Measurements from ENCODE around the gene CDPF1. TPM values are rescaled to one million over a fixed set of nuclear protein-coding genes. Genes with fewer than 3 reads are reported as not detected.

Gene CDPF1
- total and polyA plus RNA-seq, 2 of the 13 experiments (the other 11 are each of a cell fraction or from before 2014, with no cell fraction given), result 5.2 to 8.1 TPM

DNA sequence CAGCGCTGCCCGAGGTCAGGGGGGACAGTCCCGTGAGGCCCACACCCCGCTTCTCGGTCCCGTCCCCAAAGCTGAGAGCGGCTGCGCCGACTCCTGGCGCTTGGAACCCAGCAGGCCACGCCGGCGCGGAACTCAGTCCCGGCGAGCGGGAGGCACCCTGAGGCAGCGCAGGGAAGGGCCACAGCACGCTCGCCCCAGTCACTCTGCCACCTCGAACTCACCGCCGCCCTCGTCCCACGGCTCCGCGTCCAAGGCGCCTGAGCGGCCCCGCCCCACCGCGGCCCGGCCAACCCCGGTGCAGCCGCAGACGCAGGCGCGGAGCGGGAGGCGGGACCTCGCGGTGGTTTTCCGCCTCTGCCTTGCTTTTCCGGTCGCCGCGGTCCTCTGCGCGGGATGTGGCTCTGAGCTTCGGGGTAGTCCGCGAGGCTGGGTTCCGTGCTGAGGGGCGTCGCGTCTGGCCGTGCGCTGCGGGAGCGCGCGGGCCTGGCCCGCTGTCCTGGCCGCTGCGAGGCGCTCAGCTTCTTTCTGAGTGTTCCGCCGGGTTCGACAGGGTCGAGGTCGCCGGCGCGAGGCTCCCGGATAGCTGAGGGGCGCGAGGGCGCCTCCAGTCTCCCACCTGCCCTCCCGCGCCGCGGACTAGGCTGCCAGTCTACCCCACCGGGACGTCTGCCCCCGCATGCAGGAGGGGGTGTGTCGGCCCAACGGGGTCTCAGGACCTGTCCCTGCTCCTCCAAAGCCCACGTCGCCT is at the start of gene CDPF1 (continued):
- TF ChIP-seq, protein P1, sequence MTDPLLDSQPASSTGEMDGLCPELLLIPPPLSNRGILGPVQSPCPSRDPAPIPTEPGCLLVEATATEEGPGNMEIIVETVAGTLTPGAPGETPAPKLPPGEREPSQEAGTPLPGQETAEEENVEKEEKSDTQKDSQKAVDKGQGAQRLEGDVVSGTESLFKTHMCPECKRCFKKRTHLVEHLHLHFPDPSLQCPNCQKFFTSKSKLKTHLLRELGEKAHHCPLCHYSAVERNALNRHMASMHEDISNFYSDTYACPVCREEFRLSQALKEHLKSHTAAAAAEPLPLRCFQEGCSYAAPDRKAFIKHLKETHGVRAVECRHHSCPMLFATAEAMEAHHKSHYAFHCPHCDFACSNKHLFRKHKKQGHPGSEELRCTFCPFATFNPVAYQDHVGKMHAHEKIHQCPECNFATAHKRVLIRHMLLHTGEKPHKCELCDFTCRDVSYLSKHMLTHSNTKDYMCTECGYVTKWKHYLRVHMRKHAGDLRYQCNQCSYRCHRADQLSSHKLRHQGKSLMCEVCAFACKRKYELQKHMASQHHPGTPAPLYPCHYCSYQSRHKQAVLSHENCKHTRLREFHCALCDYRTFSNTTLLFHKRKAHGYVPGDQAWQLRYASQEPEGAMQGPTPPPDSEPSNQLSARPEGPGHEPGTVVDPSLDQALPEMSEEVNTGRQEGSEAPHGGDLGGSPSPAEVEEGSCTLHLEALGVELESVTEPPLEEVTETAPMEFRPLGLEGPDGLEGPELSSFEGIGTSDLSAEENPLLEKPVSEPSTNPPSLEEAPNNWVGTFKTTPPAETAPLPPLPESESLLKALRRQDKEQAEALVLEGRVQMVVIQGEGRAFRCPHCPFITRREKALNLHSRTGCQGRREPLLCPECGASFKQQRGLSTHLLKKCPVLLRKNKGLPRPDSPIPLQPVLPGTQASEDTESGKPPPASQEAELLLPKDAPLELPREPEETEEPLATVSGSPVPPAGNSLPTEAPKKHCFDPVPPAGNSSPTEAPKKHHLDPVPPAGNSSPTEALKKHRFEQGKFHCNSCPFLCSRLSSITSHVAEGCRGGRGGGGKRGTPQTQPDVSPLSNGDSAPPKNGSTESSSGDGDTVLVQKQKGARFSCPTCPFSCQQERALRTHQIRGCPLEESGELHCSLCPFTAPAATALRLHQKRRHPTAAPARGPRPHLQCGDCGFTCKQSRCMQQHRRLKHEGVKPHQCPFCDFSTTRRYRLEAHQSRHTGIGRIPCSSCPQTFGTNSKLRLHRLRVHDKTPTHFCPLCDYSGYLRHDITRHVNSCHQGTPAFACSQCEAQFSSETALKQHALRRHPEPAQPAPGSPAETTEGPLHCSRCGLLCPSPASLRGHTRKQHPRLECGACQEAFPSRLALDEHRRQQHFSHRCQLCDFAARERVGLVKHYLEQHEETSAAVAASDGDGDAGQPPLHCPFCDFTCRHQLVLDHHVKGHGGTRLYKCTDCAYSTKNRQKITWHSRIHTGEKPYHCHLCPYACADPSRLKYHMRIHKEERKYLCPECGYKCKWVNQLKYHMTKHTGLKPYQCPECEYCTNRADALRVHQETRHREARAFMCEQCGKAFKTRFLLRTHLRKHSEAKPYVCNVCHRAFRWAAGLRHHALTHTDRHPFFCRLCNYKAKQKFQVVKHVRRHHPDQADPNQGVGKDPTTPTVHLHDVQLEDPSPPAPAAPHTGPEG (CRISPR knock-in tag; IDR thresholded peaks at IDR 0.05), result peak; percentile 95
- TF ChIP-seq, protein P2, sequence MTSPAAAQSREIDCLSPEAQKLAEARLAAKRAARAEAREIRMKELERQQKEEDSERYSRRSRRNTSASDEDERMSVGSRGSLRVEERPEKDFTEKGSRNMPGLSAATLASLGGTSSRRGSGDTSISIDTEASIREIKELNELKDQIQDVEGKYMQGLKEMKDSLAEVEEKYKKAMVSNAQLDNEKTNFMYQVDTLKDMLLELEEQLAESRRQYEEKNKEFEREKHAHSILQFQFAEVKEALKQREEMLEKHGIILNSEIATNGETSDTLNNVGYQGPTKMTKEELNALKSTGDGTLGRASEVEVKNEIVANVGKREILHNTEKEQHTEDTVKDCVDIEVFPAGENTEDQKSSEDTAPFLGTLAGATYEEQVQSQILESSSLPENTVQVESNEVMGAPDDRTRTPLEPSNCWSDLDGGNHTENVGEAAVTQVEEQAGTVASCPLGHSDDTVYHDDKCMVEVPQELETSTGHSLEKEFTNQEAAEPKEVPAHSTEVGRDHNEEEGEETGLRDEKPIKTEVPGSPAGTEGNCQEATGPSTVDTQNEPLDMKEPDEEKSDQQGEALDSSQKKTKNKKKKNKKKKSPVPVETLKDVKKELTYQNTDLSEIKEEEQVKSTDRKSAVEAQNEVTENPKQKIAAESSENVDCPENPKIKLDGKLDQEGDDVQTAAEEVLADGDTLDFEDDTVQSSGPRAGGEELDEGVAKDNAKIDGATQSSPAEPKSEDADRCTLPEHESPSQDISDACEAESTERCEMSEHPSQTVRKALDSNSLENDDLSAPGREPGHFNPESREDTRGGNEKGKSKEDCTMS (CRISPR knock-in tag; conservative IDR thresholded peaks at IDR 0.05), result no peak
- 0 out of 2 replicates have a peak, but pooled peaks have one; percentile 33 for TF ChIP-seq JUND (CRISPR knock-in tag; IDR thresholded peaks at IDR 0.05)
- TF ChIP-seq, protein P3, sequence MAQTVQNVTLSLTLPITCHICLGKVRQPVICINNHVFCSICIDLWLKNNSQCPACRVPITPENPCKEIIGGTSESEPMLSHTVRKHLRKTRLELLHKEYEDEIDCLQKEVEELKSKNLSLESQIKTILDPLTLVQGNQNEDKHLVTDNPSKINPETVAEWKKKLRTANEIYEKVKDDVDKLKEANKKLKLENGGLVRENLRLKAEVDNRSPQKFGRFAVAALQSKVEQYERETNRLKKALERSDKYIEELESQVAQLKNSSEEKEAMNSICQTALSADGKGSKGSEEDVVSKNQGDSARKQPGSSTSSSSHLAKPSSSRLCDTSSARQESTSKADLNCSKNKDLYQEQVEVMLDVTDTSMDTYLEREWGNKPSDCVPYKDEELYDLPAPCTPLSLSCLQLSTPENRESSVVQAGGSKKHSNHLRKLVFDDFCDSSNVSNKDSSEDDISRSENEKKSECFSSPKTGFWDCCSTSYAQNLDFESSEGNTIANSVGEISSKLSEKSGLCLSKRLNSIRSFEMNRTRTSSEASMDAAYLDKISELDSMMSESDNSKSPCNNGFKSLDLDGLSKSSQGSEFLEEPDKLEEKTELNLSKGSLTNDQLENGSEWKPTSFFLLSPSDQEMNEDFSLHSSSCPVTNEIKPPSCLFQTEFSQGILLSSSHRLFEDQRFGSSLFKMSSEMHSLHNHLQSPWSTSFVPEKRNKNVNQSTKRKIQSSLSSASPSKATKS (CRISPR knock-in tag; IDR thresholded peaks at IDR 0.05), result no peak
- peak; percentile 81 for TF ChIP-seq TBX2 (CRISPR knock-in tag; IDR thresholded peaks at IDR 0.05; ENCODE audit: borderline replicate concordance)
- TF ChIP-seq IKZF4 (CRISPR knock-in tag; IDR thresholded peaks at IDR 0.05; ENCODE audit: borderline replicate concordance, low read depth, not compliant biosample characterization), result peak; percentile 74
- TF ChIP-seq ZNF550 (CRISPR knock-in tag; IDR thresholded peaks at IDR 0.05; ENCODE audit: borderline replicate concordance), result no peak
- TF ChIP-seq, protein P4, sequence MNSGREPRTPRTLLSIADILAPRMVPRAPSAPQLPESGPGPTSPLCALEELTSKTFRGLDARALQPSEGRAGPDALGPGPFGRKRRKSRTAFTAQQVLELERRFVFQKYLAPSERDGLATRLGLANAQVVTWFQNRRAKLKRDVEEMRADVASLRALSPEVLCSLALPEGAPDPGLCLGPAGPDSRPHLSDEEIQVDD (CRISPR knock-in tag; IDR thresholded peaks at IDR 0.05; ENCODE audit: borderline replicate concordance), result peak; percentile 53; the same call in 1 of the 2 replicates
- TF ChIP-seq MAZ (IDR thresholded peaks at IDR 0.05; ENCODE audit: borderline replicate concordance, low read depth, low read length), result 0 out of 2 replicates have a peak, but pooled peaks have one; percentile 12
- TF ChIP-seq MAZ (CRISPR knock-in tag; IDR thresholded peaks at IDR 0.05; ENCODE audit: low read depth), result peak; percentile 92
- TF ChIP-seq REPIN1 (CRISPR knock-in tag; IDR thresholded peaks at IDR 0.05; ENCODE audit: borderline replicate concordance, low read depth), result peak; percentile 27; the same call in 1 of the 2 replicates
- no peak for TF ChIP-seq ATRX (CRISPR knock-in tag; IDR thresholded peaks at IDR 0.05; ENCODE audit: borderline replicate concordance)
- no peak for TF ChIP-seq FOXO1 (CRISPR knock-in tag; IDR thresholded peaks at IDR 0.05)

Measured in HepG2 (cell line).